ENCODE results near the gene CCR6. TPM values are rescaled to one million over a fixed set of nuclear protein-coding genes. Genes with fewer than 3 reads are reported as not detected.

Gene CCR6
- total RNA-seq, 1 experiment from 2014 or later, result not detected

DNA sequence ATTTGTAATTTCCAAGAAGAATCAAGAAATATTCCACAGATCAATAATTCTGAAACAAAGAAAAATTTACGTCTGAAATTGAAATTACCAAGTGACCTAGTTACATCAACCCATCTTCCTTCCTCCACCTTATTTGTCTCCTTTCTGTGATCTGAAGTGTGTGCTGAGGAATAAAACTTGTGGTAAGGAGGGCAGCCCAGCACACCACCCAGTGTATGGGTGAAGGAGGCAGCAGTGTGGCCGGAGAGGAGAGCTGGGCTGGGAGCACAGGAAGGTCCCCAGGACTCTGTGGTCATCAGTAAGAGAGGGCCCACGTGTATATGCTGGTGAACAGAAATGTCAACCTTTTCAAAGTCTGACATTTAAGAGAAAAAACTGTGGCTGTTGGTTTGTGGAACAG is 11.3 kb upstream of the CCR6 start:
- H2BK15ac ChIP-seq (ENCODE audit: low read depth, low read length), result no peak overlapping the region
- H2AFZ ChIP-seq (ENCODE audit: low read length), result no peak overlapping the region
- no peak overlapping the region for H3K4ac ChIP-seq (ENCODE audit: low read depth, low read length)
- H4K20me1 ChIP-seq (ENCODE audit: control insufficient read depth, insufficient read depth, insufficient read length), result no peaks in the 10 kb centered on the region
- no peaks in the 10 kb centered on the region; the same call in 1 of the 2 replicates for H3K27me3 Mint-ChIP-seq (ENCODE audit: low read depth)
- H3K4me2 ChIP-seq (ENCODE audit: insufficient read depth, insufficient read length, low read length), result no peak overlapping the region
- H3K23ac ChIP-seq (ENCODE audit: insufficient read length, low read depth, low read length), result no peak overlapping the region
- H3T11ph ChIP-seq (ENCODE audit: low read length), result no peak overlapping the region
- no peak overlapping the region for H2AK5ac ChIP-seq (ENCODE audit: insufficient read length, low read length)
- H3K56ac ChIP-seq (ENCODE audit: insufficient read length, low read depth, low read length), result no peak overlapping the region
- no peak overlapping the region for H2BK120ac ChIP-seq (ENCODE audit: low read depth, low read length, poor library complexity, severe bottlenecking)
- DNase-seq, result no peak
- no peak overlapping the region for H3K27ac Mint-ChIP-seq
- H3K23me2 ChIP-seq (ENCODE audit: insufficient read length, low read depth, low read length, poor library complexity, severe bottlenecking), result no peaks in the 10 kb centered on the region
- no peak overlapping the region for H2BK12ac ChIP-seq (ENCODE audit: insufficient read length, low read depth, low read length)
- H3K79me2 ChIP-seq (ENCODE audit: insufficient read depth, low read length), result no peaks in the 10 kb centered on the region
- H4K91ac ChIP-seq (ENCODE audit: insufficient read length, low read depth, low read length), result no peak overlapping the region
- no peaks in the 10 kb centered on the region for H3K9me3 Mint-ChIP-seq
- no peaks in the 10 kb centered on the region for H3K4me1 ChIP-seq (ENCODE audit: insufficient read depth, low read length)
- H3K4me3 Mint-ChIP-seq, result no peak overlapping the region
- H2BK20ac ChIP-seq (ENCODE audit: low read depth, low read length, poor library complexity, severe bottlenecking), result no peak overlapping the region
- no peak overlapping the region for H4K8ac ChIP-seq (replicated peaks; ENCODE audit: insufficient read length, low read depth, low read length)
- H4K5ac ChIP-seq (ENCODE audit: insufficient read length, low read depth, low read length), result no peak overlapping the region
- H3K27ac ChIP-seq (ENCODE audit: insufficient read length, low read depth, low read length), result no peak overlapping the region
- H3K79me1 ChIP-seq (ENCODE audit: insufficient read depth, low read depth, low read length, poor library complexity, severe bottlenecking), result no peaks in the 10 kb centered on the region
- no peak overlapping the region for H3K14ac ChIP-seq (ENCODE audit: insufficient read depth, low read length)
- no peak overlapping the region for H2BK5ac ChIP-seq (ENCODE audit: insufficient read length, low read length)
- WGBS (ENCODE audit: extremely low coverage, insufficient read length, low lambda C conversion rate), result no CpG with 5 or more reads among the region's 3 CpGs
- H3K9ac ChIP-seq (ENCODE audit: extremely low read depth, insufficient read length, low read length), result no peak overlapping the region
- TF ChIP-seq CTCF (conservative IDR thresholded peaks at IDR 0.05), result no peak
- no peak overlapping the region for H3K18ac ChIP-seq (ENCODE audit: insufficient read length, low read depth, low read length)
- H3K9me3 ChIP-seq (ENCODE audit: control insufficient read depth, low read depth, low read length), result no peaks in the 10 kb centered on the region
- no peaks in the 10 kb centered on the region for H3K27me3 ChIP-seq (ENCODE audit: insufficient read depth, low read length)
- peaks cover 9 to 13% of the 10 kb centered on the region in 2 experiments for H3K4me1 Mint-ChIP-seq
- H3K36me3 Mint-ChIP-seq (ENCODE audit: insufficient read depth in 1 of 3, low read depth in 3 of 3), result peaks cover 0 to 2% (median 0%) of the 10 kb centered on the region in 3 experiments; a peak in 1 of 7 replicates
